Measurements from ENCODE around the gene HCN2. TPM values are rescaled to one million over a fixed set of nuclear protein-coding genes. Genes with fewer than 3 reads are reported as not detected.

The HCN2 gene
- total and polyA plus RNA-seq, 2 of the 13 experiments (the other 11 are each of a cell fraction or from before 2014, with no cell fraction given) = 0.01 TPM; not detected in 1

DNA sequence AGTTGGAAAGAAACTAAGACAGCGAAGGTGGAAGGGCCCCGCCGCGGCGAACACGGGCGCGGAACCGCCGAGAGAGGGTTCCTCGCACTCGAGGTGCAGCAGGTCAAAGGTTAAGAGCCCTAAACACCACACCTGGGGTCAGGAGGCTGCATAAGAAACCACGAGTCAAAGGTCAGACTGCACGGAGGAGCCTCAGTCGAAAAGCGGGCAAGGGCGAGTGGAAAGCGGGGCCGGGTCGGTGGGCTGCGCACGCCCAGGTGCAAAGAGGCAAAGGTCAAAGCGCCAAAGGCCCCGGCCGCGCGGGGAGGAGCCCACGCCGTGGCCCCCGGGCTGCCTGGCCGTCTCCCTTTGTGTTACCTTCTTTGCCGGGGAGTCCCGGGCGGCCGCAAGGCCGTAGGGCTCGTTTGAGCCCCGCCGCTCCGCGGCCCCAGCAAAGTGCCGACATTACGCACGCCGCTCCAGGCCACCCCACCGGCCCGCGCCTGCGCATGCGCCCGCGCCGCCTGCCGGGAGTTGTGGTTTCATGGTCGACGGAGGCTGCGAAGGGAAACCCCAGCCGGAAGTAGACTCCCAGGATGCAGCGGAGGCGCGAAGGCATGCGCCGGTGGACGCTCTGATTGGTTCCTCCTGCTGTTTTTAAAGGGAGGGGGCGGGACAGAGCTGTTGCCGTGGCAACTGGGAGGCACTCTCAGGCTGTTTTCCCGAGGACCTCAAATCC is 43.5 kb downstream of the HCN2 start, which contains the start of gene POLRMT (continued):
- TF ChIP-seq, protein P1, sequence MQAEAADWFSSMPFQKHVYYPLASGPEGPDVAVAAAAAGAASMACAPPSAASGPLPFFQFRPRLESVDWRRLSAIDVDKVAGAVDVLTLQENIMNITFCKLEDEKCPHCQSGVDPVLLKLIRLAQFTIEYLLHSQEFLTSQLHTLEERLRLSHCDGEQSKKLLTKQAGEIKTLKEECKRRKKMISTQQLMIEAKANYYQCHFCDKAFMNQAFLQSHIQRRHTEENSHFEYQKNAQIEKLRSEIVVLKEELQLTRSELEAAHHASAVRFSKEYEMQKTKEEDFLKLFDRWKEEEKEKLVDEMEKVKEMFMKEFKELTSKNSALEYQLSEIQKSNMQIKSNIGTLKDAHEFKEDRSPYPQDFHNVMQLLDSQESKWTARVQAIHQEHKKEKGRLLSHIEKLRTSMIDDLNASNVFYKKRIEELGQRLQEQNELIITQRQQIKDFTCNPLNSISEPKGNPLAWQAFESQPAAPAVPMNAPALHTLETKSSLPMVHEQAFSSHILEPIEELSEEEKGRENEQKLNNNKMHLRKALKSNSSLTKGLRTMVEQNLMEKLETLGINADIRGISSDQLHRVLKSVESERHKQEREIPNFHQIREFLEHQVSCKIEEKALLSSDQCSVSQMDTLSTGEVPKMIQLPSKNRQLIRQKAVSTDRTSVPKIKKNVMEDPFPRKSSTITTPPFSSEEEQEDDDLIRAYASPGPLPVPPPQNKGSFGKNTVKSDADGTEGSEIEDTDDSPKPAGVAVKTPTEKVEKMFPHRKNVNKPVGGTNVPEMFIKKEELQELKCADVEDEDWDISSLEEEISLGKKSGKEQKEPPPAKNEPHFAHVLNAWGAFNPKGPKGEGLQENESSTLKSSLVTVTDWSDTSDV (CRISPR knock-in tag; IDR thresholded peaks at IDR 0.05) = no peak
- TF ChIP-seq, protein P2, sequence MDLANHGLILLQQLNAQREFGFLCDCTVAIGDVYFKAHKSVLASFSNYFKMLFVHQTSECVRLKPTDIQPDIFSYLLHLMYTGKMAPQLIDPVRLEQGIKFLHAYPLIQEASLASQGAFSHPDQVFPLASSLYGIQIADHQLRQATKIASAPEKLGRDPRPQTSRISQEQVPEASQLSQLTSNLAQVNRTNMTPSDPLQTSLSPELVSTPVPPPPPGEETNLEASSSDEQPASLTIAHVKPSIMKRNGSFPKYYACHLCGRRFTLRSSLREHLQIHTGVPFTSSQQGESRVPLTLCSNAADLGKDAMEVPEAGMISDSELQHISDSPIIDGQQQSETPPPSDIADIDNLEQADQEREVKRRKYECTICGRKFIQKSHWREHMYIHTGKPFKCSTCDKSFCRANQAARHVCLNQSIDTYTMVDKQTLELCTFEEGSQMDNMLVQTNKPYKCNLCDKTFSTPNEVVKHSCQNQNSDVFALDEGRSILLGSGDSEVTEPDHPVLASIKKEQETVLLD (CRISPR knock-in tag; IDR thresholded peaks at IDR 0.05; ENCODE audit: low read depth) = no peak
- TF ChIP-seq, protein P3, sequence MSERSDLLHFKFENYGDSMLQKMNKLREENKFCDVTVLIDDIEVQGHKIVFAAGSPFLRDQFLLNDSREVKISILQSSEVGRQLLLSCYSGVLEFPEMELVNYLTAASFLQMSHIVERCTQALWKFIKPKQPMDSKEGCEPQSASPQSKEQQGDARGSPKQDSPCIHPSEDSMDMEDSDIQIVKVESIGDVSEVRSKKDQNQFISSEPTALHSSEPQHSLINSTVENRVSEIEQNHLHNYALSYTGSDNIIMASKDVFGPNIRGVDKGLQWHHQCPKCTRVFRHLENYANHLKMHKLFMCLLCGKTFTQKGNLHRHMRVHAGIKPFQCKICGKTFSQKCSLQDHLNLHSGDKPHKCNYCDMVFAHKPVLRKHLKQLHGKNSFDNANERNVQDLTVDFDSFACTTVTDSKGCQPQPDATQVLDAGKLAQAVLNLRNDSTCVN (CRISPR knock-in tag; IDR thresholded peaks at IDR 0.05; ENCODE audit: borderline replicate concordance) = no peak
- TF ChIP-seq JARID2 (CRISPR knock-in tag; IDR thresholded peaks at IDR 0.05; ENCODE audit: insufficient replicate concordance) (no peak), ZNF329 (CRISPR knock-in tag; IDR thresholded peaks at IDR 0.05; ENCODE audit: low read depth) (no peak), GTF3A (CRISPR knock-in tag; conservative IDR thresholded peaks at IDR 0.05) (no peak), ZNF746 (CRISPR knock-in tag; IDR thresholded peaks at IDR 0.05) (no peak), PAF1 (CRISPR knock-in tag; IDR thresholded peaks at IDR 0.05) (no peak), POLR2G (IDR thresholded peaks at IDR 0.05; ENCODE audit: low read depth, low read length) (peak; percentile 71), MZF1 (CRISPR knock-in tag; IDR thresholded peaks at IDR 0.05; ENCODE audit: borderline replicate concordance) (no peak), RARG (CRISPR knock-in tag; IDR thresholded peaks at IDR 0.05; ENCODE audit: low read depth) (no peak), ZNF17 (CRISPR knock-in tag; IDR thresholded peaks at IDR 0.05) (no peak), ZNF224 (CRISPR knock-in tag; IDR thresholded peaks at IDR 0.05) (no peak)
- TF ChIP-seq, protein P4, sequence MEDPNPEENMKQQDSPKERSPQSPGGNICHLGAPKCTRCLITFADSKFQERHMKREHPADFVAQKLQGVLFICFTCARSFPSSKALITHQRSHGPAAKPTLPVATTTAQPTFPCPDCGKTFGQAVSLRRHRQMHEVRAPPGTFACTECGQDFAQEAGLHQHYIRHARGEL (CRISPR knock-in tag; IDR thresholded peaks at IDR 0.05) = no peak
- TF ChIP-seq, protein P5, sequence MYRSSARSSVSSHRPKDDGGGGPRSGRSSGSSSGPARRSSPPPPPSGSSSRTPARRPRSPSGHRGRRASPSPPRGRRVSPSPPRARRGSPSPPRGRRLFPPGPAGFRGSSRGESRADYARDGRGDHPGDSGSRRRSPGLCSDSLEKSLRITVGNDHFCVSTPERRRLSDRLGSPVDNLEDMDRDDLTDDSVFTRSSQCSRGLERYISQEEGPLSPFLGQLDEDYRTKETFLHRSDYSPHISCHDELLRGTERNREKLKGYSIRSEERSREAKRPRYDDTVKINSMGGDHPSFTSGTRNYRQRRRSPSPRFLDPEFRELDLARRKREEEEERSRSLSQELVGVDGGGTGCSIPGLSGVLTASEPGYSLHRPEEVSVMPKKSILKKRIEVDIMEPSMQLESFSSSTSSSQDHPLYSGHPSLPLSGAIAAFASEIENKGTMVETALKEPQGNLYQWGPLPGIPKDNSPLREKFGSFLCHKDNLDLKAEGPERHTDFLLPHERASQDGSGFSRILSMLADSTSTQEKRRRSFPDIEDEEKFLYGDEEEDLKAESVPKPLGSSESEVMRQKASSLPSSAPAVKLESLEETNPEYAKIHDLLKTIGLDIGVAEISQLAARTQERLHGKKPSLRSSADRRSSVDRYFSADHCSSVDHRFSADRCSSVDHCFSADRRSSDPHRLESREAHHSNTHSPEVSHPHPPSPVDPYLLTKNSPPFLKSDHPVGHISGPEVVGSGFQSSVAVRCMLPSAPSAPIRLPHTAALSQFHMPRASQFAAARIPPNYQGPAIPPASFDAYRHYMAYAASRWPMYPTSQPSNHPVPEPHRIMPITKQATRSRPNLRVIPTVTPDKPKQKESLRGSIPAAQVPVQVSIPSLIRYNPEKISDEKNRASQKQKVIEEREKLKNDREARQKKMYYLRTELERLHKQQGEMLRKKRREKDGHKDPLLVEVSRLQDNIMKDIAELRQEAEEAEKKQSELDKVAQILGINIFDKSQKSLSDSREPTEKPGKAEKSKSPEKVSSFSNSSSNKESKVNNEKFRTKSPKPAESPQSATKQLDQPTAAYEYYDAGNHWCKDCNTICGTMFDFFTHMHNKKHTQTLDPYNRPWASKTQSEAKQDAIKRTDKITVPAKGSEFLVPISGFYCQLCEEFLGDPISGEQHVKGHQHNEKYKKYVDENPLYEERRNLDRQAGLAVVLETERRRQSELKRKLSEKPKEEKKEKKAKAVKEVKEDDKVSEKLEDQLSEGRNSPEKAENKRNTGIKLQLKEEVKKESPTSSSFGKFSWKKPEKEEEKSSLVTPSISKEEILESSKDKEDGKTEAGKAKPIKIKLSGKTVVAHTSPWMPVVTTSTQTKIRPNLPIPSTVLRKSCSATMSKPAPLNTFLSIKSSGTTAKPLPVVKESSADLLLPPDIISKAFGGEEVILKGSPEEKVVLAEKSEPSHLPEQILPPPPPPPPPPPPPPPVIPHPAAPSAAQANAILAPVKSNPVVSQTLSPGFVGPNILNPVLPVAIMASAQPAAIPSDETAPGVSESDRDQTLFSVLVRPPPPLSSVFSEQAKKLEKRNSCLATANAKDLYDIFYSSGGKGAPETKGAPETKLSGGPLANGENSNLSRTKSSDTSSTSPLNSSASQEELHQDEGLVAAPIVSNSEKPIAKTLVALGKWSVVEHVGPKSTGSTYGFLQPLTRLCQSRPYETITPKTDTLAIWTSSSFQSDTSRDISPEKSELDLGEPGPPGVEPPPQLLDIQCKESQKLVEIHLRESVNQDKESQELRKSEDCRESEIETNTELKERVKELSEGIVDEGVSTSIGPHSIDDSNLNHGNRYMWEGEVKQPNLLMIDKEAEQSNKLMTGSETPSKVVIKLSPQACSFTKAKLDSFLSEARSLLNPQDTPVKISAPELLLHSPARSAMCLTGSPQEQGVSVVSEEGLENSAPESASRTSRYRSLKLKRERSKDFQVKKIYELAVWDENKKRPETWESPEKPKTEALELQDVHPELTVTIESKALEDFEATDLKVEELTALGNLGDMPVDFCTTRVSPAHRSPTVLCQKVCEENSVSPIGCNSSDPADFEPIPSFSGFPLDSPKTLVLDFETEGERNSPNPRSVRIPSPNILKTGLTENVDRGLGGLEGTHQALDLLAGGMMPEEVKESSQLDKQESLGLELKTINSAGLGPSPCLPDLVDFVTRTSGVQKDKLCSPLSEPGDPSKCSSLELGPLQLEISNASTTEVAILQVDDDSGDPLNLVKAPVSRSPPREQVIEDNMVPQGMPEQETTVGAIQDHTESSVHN (CRISPR knock-in tag; IDR thresholded peaks at IDR 0.05) = no peak

Measured in HepG2 (cell line).